DND-41 (cell line): Measurements from ENCODE around the gene CAMLG.

Source experiments
- ATAC-seq: fragments of 200-7000 bp; cut with Tn5 transposase; 3 replicates; pipeline ENCODE4 v1.9.1; 2021; ENCODE audit warnings: low read depth; ENCODE audit not compliant: insufficient read depth
- DNase-seq: peaks from one replicate; pipeline ENCODE4 v3.0.0-alpha.2; 2020
- H2AFZ ChIP-seq: 2 replicates; pipeline ENCODE4 v1.6.0; 2012; ENCODE audit warnings: low read depth, low read length
- H3K27ac ChIP-seq: 2 replicates; pipeline ENCODE4 v1.5.1; 2012; ENCODE audit warnings: low read length, inconsistent platforms
- H3K27me3 ChIP-seq: fragments of 200-600 bp; sonication (generic); 2 replicates; pipeline ENCODE4 v1.6.0; 2012; ENCODE audit warnings: low read length, mild to moderate bottlenecking, inconsistent platforms; ENCODE audit not compliant: insufficient read depth, poor library complexity
- H3K36me3 ChIP-seq: 2 replicates; pipeline ENCODE4 v1.5.1; 2012; ENCODE audit warnings: low read length, inconsistent platforms; ENCODE audit not compliant: insufficient read depth
- H3K4me1 ChIP-seq: 2 replicates; pipeline ENCODE4 v1.5.1; 2012; ENCODE audit warnings: mild to moderate bottlenecking, low read length; ENCODE audit not compliant: insufficient read depth
- H3K4me2 ChIP-seq: 2 replicates; pipeline ENCODE4 v1.6.0; 2012; ENCODE audit warnings: mild to moderate bottlenecking, moderate library complexity, low read length, inconsistent platforms; ENCODE audit not compliant: insufficient read depth
- H3K4me3 ChIP-seq, 2 experiments: fragments of 200-600 bp in 1 of 2; shearing (Covaris generic) in 1 of 2; 2 replicates each; pipeline ENCODE4 v1.5.1; 2012 to 2016; ENCODE audit warnings: inconsistent platforms in 2 of 2, low read length in 2 of 2, mild to moderate bottlenecking in 2 of 2, low read depth in 1 of 2, moderate library complexity in 1 of 2
- H3K79me2 ChIP-seq: 2 replicates; pipeline ENCODE4 v1.6.0; 2012; ENCODE audit warnings: low read length, inconsistent platforms; ENCODE audit not compliant: insufficient read depth
- H3K9ac ChIP-seq: 2 replicates; pipeline ENCODE4 v1.6.0; 2012; ENCODE audit warnings: low read depth, mild to moderate bottlenecking, inconsistent platforms, low read length, moderate library complexity
- H3K9me3 ChIP-seq: 2 replicates; pipeline ENCODE4 v1.5.1; 2012; ENCODE audit warnings: low read length, moderate library complexity, mild to moderate bottlenecking, inconsistent platforms; ENCODE audit not compliant: insufficient read depth, severe bottlenecking
- H4K20me1 ChIP-seq: 2 replicates; pipeline ENCODE4 v1.6.0; 2012; ENCODE audit warnings: low read length; ENCODE audit not compliant: insufficient read depth
- EZH2 ChIP-seq: IDR thresholded peaks from 3 replicates; pipeline ENCODE4 v1.6.1; 2012; ENCODE audit warnings: borderline replicate concordance, low read depth, mild to moderate bottlenecking, moderate library complexity, low read length, inconsistent platforms; ENCODE audit not compliant: severe bottlenecking
- TF ChIP-seq, protein P1 (sequence below): IDR thresholded peaks from 2 replicates; pipeline ENCODE4 v1.5.1; 2012; ENCODE audit warnings: borderline replicate concordance, low read length, moderate library complexity, mild to moderate bottlenecking; ENCODE audit not compliant: poor library complexity, severe bottlenecking; ENCODE audit errors: extremely low read depth

The CAMLG gene

DNA sequence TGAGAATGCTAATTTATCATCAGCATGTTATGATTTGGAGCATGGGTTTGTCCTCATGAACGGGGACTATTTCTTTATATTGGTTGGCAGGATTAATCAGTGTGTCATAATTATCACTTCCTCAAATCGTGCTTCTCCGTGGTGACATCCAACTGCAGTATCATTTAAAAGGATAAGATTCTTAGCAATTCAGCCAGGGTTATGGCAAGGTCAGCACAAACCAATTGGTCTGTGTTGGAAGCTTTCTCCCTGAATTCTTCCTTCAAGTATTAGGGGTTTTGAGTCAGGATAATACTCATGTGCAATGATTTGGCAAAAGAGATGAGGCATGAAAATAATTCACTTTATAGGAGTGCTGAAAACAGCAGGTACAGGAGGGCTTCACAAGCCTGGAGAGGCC is 5.5 kb upstream of the CAMLG start:
- H3K79me2 ChIP-seq, result no peaks in the 10 kb centered on the region
- no peaks in the 10 kb centered on the region for H4K20me1 ChIP-seq
- H3K9ac ChIP-seq, result no peak overlapping the region
- H3K9me3 ChIP-seq, result no peaks in the 10 kb centered on the region
- DNase-seq (no peak), ATAC-seq (no peak)
- peaks cover 10% of the 10 kb centered on the region for H3K4me1 ChIP-seq
- no peak overlapping the region for H3K27ac ChIP-seq
- no peaks in the 10 kb centered on the region for H3K36me3 ChIP-seq
- TF ChIP-seq EZH2, result no peak
- TF ChIP-seq, protein P1, sequence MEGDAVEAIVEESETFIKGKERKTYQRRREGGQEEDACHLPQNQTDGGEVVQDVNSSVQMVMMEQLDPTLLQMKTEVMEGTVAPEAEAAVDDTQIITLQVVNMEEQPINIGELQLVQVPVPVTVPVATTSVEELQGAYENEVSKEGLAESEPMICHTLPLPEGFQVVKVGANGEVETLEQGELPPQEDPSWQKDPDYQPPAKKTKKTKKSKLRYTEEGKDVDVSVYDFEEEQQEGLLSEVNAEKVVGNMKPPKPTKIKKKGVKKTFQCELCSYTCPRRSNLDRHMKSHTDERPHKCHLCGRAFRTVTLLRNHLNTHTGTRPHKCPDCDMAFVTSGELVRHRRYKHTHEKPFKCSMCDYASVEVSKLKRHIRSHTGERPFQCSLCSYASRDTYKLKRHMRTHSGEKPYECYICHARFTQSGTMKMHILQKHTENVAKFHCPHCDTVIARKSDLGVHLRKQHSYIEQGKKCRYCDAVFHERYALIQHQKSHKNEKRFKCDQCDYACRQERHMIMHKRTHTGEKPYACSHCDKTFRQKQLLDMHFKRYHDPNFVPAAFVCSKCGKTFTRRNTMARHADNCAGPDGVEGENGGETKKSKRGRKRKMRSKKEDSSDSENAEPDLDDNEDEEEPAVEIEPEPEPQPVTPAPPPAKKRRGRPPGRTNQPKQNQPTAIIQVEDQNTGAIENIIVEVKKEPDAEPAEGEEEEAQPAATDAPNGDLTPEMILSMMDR, result no peak
- H3K4me3 ChIP-seq, result no peak overlapping the region
- no peak overlapping the region for H3K4me2 ChIP-seq
- H3K27me3 ChIP-seq, result no peaks in the 10 kb centered on the region
- H2AFZ ChIP-seq, result no peak overlapping the region

GRCh38 chr5:134735243-134735642 is 3.1 kb upstream of the CAMLG start:
- no peak overlapping the region for H3K9ac ChIP-seq
- peak; percentile 21 for DNase-seq
- peaks cover 28% of the 10 kb centered on the region for H3K4me1 ChIP-seq
- peak overlapping the region; percentile 46; the same call in 1 of the 2 replicates for H2AFZ ChIP-seq
- no peak overlapping the region for H3K27ac ChIP-seq
- no peaks in the 10 kb centered on the region for H3K27me3 ChIP-seq
- no peaks in the 10 kb centered on the region for H3K9me3 ChIP-seq
- TF ChIP-seq, protein P1, result no peak
- TF ChIP-seq EZH2, result no peak
- peaks cover 19% of the 10 kb centered on the region for H3K79me2 ChIP-seq
- no peaks in the 10 kb centered on the region for H3K36me3 ChIP-seq
- H3K4me2 ChIP-seq, result no peak overlapping the region
- H3K4me3 ChIP-seq, result no peak overlapping the region
- H4K20me1 ChIP-seq, result 0 out of 2 replicates have a peak, but pooled peaks cover 3% of the 10 kb centered on the region
- ATAC-seq, result no peak

DNA sequence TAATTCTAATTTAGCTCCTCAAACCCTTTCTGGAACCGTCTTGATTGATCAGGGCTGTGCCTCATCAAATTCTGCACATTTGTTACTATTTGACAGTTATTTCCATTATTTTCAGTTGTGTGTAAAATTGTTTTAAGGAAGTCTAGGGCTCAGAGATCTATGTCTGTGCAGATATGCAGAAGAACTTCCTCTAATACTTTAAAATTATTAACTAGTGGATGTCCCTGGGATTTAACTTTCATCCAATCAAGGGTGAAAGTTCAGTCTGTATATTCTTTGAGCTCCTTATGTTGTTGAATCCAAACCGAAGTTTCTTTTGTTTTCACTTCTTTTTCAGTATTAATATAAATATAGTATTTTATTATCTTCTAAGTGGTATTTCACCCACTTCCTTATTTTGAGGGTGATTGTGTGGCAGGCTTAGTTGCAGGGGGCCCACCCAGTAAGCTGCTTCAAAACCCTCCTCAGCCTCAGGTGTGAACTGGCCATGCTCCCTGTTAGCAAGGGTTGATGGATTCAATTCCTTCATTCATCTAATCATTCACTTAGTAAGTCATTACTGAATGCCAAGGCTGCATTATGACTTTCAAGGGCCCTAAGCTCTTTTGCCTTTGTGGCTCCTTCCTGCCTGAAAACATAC is 2.1 kb upstream of the CAMLG start:
- peaks cover 38% of the 10 kb centered on the region for H3K4me1 ChIP-seq
- H4K20me1 ChIP-seq, result 0 out of 2 replicates have a peak, but pooled peaks cover 6% of the 10 kb centered on the region
- no peak overlapping the region for H3K4me2 ChIP-seq
- ATAC-seq (no peak), DNase-seq (no peak)
- H3K36me3 ChIP-seq, result peaks cover 9% of the 10 kb centered on the region
- no peaks in the 10 kb centered on the region for H3K27me3 ChIP-seq
- no peak overlapping the region for H3K27ac ChIP-seq
- no peak overlapping the region for H3K9ac ChIP-seq
- no peaks in the 10 kb centered on the region for H3K9me3 ChIP-seq
- peaks cover 30% of the 10 kb centered on the region for H3K79me2 ChIP-seq
- H3K4me3 ChIP-seq, result no peak overlapping the region
- peak overlapping the region; percentile 59 for H2AFZ ChIP-seq
- TF ChIP-seq EZH2, result no peak
- TF ChIP-seq, protein P1, result no peak
